Activated CD8-positive, alpha-beta memory T cell treated with anti-CD3 and anti-CD28 coated beads, Interleukin-2, amount 10 ng/mL, durations not matched to agents 7 days and 5 days (primary cell): ENCODE measurements around the gene ZNF782. TPM values are rescaled to one million over a fixed set of nuclear protein-coding genes. Genes with fewer than 3 reads are reported as not detected.
"Not testable (repeated sequence)": the region's sequence is repeated elsewhere in the genome, so short reads cannot be mapped to it uniquely, and the experiment has no call there.

Experiments used
- ATAC-seq: fragments of 150-1000 bp; cut with Tn5 transposase; one replicate; pipeline ENCODE4 v1.10.0; 2021; ENCODE audit warnings: moderate library complexity
- CTCF ChIA-PET: fragments of 350-600 bp; sonication (Branson Sonifier 250); formaldehyde crosslinking; loops from one replicate; lab custom pipeline; 2021; ENCODE audit warnings: antibody characterized with exemption; lab: Charles Lee
- DNase-seq: peaks from one replicate; pipeline ENCODE4 v3.0.0-alpha.2; 2020
- H3K27ac Mint-ChIP-seq: one replicate; pipeline ENCODE4 v1.8.0; 2021; ENCODE audit warnings: mild to moderate bottlenecking, mixed read lengths
- H3K27me3 Mint-ChIP-seq: one replicate; pipeline ENCODE4 v1.8.0; 2021; ENCODE audit warnings: mixed read lengths
- H3K36me3 Mint-ChIP-seq: one replicate; pipeline ENCODE4 v1.8.0; 2021; ENCODE audit warnings: mild to moderate bottlenecking, mixed read lengths
- H3K4me1 Mint-ChIP-seq: one replicate; pipeline ENCODE4 v1.8.0; 2021; ENCODE audit warnings: mixed read lengths
- H3K4me3 Mint-ChIP-seq: one replicate; pipeline ENCODE4 v1.8.0; 2021; ENCODE audit warnings: mild to moderate bottlenecking, moderate library complexity, mixed read lengths
- H3K9me3 Mint-ChIP-seq: one replicate; pipeline ENCODE4 v1.8.0; 2022; ENCODE audit warnings: low read depth, mixed read lengths
- total RNA-seq, 2 experiments: library from RNA; stranded (reverse); gene quantifications; one replicate each; pipeline ENCODE4 v1.2.3, GENCODE V29; 2021

The ZNF782 gene
- total RNA-seq: 1 to 10 TPM; 4.9 to 5.0 TPM

GRCh38 chr9:96853781-96854650 lies at the start of gene ZNF782:
ZNF782 (minus strand) TSS chr9:96854514; CDS start chr9:96851961, 2,553 bp downstream.
- Mint-ChIP-seq H3K36me3 (peaks cover 24% of the 10 kb centered on the region), H3K4me3 (peak within 1 kb of the TSS; percentile 98), H3K9me3 (peaks cover 4% of the 10 kb centered on the region), H3K4me1 (peaks cover 31% of the 10 kb centered on the region), H3K27me3 (peaks cover 23% of the 10 kb centered on the region), H3K27ac (peak within 1 kb of the TSS; percentile 97)
- CTCF ChIA-PET: interaction anchor here (1.0 to 7.0 kb wide), 4 partner anchors 20 to 759 kb away, joined by 3 to 40 read pairs (median 4); partner anchors contain the start of gene HABP4
- DNase-seq: peak; percentile 92
- ATAC-seq: peak; percentile 96

DNA sequence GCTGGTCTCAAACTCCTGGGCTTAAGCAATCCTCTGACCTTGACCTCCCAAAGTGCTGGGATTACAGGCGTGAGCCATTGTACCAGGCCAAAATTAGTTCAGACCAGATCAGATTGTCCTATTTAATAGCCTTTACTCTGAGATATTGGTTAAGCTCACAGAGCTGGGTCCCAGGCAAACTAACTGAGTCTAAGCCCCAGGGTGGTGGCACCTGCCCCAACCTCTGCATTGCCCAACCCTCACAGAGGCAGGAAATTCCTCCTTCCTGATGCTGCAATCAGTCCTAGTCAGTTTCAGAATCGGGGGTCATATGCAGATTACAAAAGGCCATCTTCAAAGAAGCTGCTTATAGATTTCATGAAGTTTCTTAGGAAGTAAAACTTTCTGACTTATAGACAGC lies 45.7 kb upstream of the ZNF782 start:
- H3K4me3 Mint-ChIP-seq, H3K27me3 Mint-ChIP-seq, H3K27ac Mint-ChIP-seq, H3K9me3 Mint-ChIP-seq, ATAC-seq, H3K4me1 Mint-ChIP-seq, CTCF ChIA-PET, DNase-seq: not testable (repeated sequence)
- H3K36me3 Mint-ChIP-seq: peaks cover 15% of the 10 kb centered on the region

- Mint-ChIP-seq H3K36me3 (peaks cover 46% of the 10 kb centered on the region), H3K4me1 (no peaks in the 10 kb centered on the region), H3K4me3 (no peak overlapping the region), H3K27ac (no peak overlapping the region), H3K27me3 (no peaks in the 10 kb centered on the region), H3K9me3 (no peaks in the 10 kb centered on the region)
- DNase-seq: no peak
- ATAC-seq: no peak
- CTCF ChIA-PET: no interaction called here
These were observed 37.8 kb upstream of the ZNF782 start for GRCh38 chr9:96892131-96892530.

GRCh38 chr9:96888591-96888990 lies 34.3 kb upstream of the ZNF782 start:
- H3K36me3 Mint-ChIP-seq: peaks cover 29% of the 10 kb centered on the region
- no peak overlapping the region for H3K4me3 Mint-ChIP-seq
- no peaks in the 10 kb centered on the region for H3K4me1 Mint-ChIP-seq
- peaks cover 2% of the 10 kb centered on the region for H3K9me3 Mint-ChIP-seq
- H3K27ac Mint-ChIP-seq: no peak overlapping the region
- no peaks in the 10 kb centered on the region for H3K27me3 Mint-ChIP-seq
- DNase-seq (no peak), ATAC-seq (no peak)
- CTCF ChIA-PET: no interaction called here

- DNase-seq (no peak), ATAC-seq (no peak)
- Mint-ChIP-seq H3K27me3 (peaks cover 6% of the 10 kb centered on the region), H3K36me3 (peaks cover 8% of the 10 kb centered on the region), H3K9me3 (peaks cover 2% of the 10 kb centered on the region), H3K27ac (no peak overlapping the region), H3K4me1 (no peaks in the 10 kb centered on the region), H3K4me3 (no peak overlapping the region)
- CTCF ChIA-PET: no interaction called here
These were observed 31.1 kb upstream of the ZNF782 start for GRCh38 chr9:96885424-96885823.

GRCh38 chr9:96884443-96884842 lies 30.1 kb upstream of the ZNF782 start:
- Mint-ChIP-seq H3K27ac (no peak overlapping the region), H3K9me3 (peaks cover 2% of the 10 kb centered on the region), H3K27me3 (peaks cover 15% of the 10 kb centered on the region), H3K4me1 (no peaks in the 10 kb centered on the region), H3K36me3 (peaks cover 4% of the 10 kb centered on the region), H3K4me3 (no peak overlapping the region)
- no peak for DNase-seq
- CTCF ChIA-PET: interaction anchor here (1.1 kb wide), 1 partner anchor 9 kb away, joined by 3 read pairs; no protein-coding TSS in a partner anchor
- no peak for ATAC-seq

- no peak for DNase-seq
- Mint-ChIP-seq H3K4me3 (no peak overlapping the region), H3K36me3 (peaks cover 4% of the 10 kb centered on the region), H3K4me1 (no peaks in the 10 kb centered on the region), H3K9me3 (peaks cover 2% of the 10 kb centered on the region), H3K27me3 (peaks cover 20% of the 10 kb centered on the region), H3K27ac (no peak overlapping the region)
- no peak for ATAC-seq
- CTCF ChIA-PET: interaction anchor here (1.1 kb wide), 1 partner anchor 9 kb away, joined by 3 read pairs; no protein-coding TSS in a partner anchor
These were observed 29.6 kb upstream of the ZNF782 start for GRCh38 chr9:96883922-96884321.

- CTCF ChIA-PET: no interaction called here
- H3K27me3 Mint-ChIP-seq: peaks cover 49% of the 10 kb centered on the region
These were observed 23.0 kb upstream of the ZNF782 start for GRCh38 chr9:96877269-96877668.

DNA sequence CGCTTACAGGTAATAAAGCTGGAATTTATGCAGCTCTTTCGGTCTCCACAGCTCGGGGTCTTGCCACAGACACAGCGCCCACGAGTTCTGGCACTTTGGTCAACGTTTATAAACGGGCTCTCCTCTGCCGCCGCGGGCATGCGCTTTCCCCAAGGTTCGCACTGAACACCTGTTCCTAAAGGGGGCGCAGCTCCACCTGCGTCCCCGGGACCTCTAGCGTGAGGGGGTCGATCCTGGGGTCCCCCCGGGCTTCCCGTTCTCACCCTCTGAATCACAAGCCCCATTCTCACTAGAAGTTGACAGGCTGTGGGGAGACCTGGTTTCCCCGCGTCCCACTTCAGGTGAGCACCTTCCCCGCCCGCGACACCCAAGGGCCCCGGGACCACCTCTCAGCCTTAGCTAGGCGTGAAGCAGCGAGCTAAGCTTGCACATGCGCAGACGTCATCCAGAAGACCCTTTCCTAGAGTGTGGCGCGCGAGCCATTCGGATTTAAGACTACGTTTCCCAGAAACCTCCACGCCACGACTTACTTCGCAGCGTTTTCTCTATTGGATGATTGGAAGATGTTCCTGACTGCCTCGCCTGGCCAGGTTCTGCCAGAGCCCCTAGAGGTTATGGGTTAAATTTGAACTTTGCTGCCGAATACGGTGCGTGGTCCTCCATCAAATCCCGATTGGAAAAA lies 21.3 kb upstream of the ZNF782 start:
- Mint-ChIP-seq H3K4me1 (peaks cover 28% of the 10 kb centered on the region), H3K36me3 (peaks cover 6% of the 10 kb centered on the region), H3K27ac (peak overlapping the region; percentile 69), H3K9me3 (no peaks in the 10 kb centered on the region), H3K27me3 (peaks cover 45% of the 10 kb centered on the region), H3K4me3 (peak overlapping the region; percentile 76)
- CTCF ChIA-PET: interaction anchor here (1.0 to 5.5 kb wide), 5 partner anchors 8 to 537 kb away, joined by 3 to 40 read pairs (median 3); partner anchors contain the start of genes TDRD7 and ZNF782
- peak; percentile 81 for ATAC-seq
- DNase-seq: peak; percentile 82

More at GRCh38 chr9:96877269-96877668, 23.0 kb upstream of the ZNF782 start:
- DNase-seq (no peak), ATAC-seq (no peak)
- Mint-ChIP-seq H3K36me3 (peaks cover 6% of the 10 kb centered on the region), H3K4me1 (peaks cover 28% of the 10 kb centered on the region), H3K4me3 (no peak overlapping the region), H3K27ac (no peak overlapping the region), H3K9me3 (no peaks in the 10 kb centered on the region)

- Mint-ChIP-seq H3K4me3 (peak overlapping the region; percentile 76), H3K36me3 (peaks cover 6% of the 10 kb centered on the region), H3K4me1 (peaks cover 28% of the 10 kb centered on the region), H3K9me3 (no peaks in the 10 kb centered on the region), H3K27ac (peak overlapping the region; percentile 69), H3K27me3 (peaks cover 39% of the 10 kb centered on the region)
- DNase-seq: peak; percentile 60
- ATAC-seq: peak; percentile 71
- CTCF ChIA-PET: interaction anchor here (1.0 to 5.5 kb wide), 5 partner anchors 9 to 538 kb away, joined by 3 to 40 read pairs (median 3); partner anchors contain the start of genes TDRD7 and ZNF782
These were observed 20.7 kb upstream of the ZNF782 start for GRCh38 chr9:96874947-96875460.

- CTCF ChIA-PET: interaction anchor here (0.5 to 5.5 kb wide), 3 partner anchors 18 to 1506 kb away, joined by 3 to 40 read pairs (median 3); partner anchors contain the start of gene ZNF782
These were observed 20.0 kb upstream of the ZNF782 start for GRCh38 chr9:96874201-96874785.

DNA sequence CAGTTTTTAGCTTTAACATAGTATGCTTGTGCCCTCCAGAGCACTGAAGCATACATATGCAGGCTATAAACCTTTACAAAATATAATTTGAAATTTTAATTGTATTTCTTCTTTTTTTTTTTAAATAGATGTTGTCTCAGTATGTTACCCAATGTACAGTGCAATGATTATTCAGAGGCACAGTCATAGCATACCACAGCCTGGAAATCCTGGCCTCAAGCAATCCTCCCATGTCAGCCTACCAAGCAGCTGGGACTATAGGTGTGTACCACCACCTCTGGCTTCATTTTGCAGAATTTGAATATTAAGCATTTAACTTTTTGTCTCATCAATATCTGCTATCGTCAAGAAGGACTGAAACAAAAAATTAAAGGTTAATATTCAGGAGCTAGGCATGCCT lies 16.9 kb upstream of the ZNF782 start:
- Mint-ChIP-seq H3K36me3 (peaks cover 2% of the 10 kb centered on the region), H3K4me3 (no peak overlapping the region), H3K9me3 (no peaks in the 10 kb centered on the region), H3K27ac (no peak overlapping the region), H3K27me3 (peaks cover 11% of the 10 kb centered on the region), H3K4me1 (peaks cover 18% of the 10 kb centered on the region)
- CTCF ChIA-PET: interaction anchor here (5.5 kb wide), 1 partner anchor 15 kb away, joined by 40 read pairs; the partner anchor contains the start of gene ZNF782
- ATAC-seq (no peak), DNase-seq (no peak)

More at GRCh38 chr9:96874201-96874785, 20.0 kb upstream of the ZNF782 start:
- no peak overlapping the region for H3K4me3 Mint-ChIP-seq
- peaks cover 28% of the 10 kb centered on the region for H3K4me1 Mint-ChIP-seq
- ATAC-seq (no peak), DNase-seq (no peak)
- H3K27me3 Mint-ChIP-seq: peaks cover 33% of the 10 kb centered on the region
- no peaks in the 10 kb centered on the region for H3K9me3 Mint-ChIP-seq
- H3K27ac Mint-ChIP-seq: no peak overlapping the region
- H3K36me3 Mint-ChIP-seq: peaks cover 6% of the 10 kb centered on the region
